Measurements from ENCODE around the gene KRTAP12-4. TPM values are rescaled to one million over a fixed set of nuclear protein-coding genes. Genes with fewer than 3 reads are reported as not detected.
"Not testable (repeated sequence)": the region's sequence is repeated elsewhere in the genome, so short reads cannot be mapped to it uniquely, and the experiment has no call there.

Gene KRTAP12-4
- total RNA-seq, 1 donor from 2014 or later, result not detected

- CTCF ChIA-PET, result no interaction called here
- Mint-ChIP-seq H3K4me1 (no peaks in the 10 kb centered on the region), H3K27me3 (peaks cover 7% of the 10 kb centered on the region), H3K36me3 (ENCODE audit: low read depth) (no peaks in the 10 kb centered on the region), H3K9me3 (peaks cover 18% of the 10 kb centered on the region), H3K4me3 (no peak within 1 kb of the TSS), H3K27ac (no peak within 1 kb of the TSS)
- no peak for DNase-seq
- intact Hi-C loops (cut with micrococcal nuclease), result no loop called here
- no peak for TF ChIP-seq CTCF (IDR thresholded peaks at IDR 0.05)
- ATAC-seq (ENCODE audit: low read depth), result no peak
- POLR2A ChIA-PET, result no interaction called here
These were observed 42.4 kb downstream of the KRTAP12-4 start, which contains the start of gene KRTAP10-8 for GRCh38 chr21:44612029-44612486. KRTAP10-8 (plus strand) TSS chr21:44612079; CDS start chr21:44612101, 22 bp downstream.

- DNase-seq (no peak), ATAC-seq (ENCODE audit: low read depth) (no peak)
- peaks cover 19% of the 10 kb centered on the region for H3K9me3 Mint-ChIP-seq
- no peak overlapping the region for H3K4me3 Mint-ChIP-seq
- H3K27me3 Mint-ChIP-seq, result peaks cover 9% of the 10 kb centered on the region
- ChIA-PET POLR2A (no interaction called here), CTCF (no interaction called here)
- no peaks in the 10 kb centered on the region for H3K36me3 Mint-ChIP-seq (ENCODE audit: low read depth)
- intact Hi-C loops (cut with micrococcal nuclease), result no loop called here
- H3K27ac Mint-ChIP-seq, result no peak overlapping the region
- H3K4me1 Mint-ChIP-seq, result no peaks in the 10 kb centered on the region
- TF ChIP-seq CTCF (IDR thresholded peaks at IDR 0.05), result no peak
These were observed 42.9 kb downstream of the KRTAP12-4 start for GRCh38 chr21:44611551-44611950.

- H3K27ac Mint-ChIP-seq; DNase-seq; intact Hi-C loops (cut with micrococcal nuclease); H3K36me3 Mint-ChIP-seq (ENCODE audit: low read depth); CTCF ChIA-PET; ATAC-seq (ENCODE audit: low read depth); POLR2A ChIA-PET; H3K4me1 Mint-ChIP-seq; H3K4me3 Mint-ChIP-seq: not testable (repeated sequence)
- peaks cover 24% of the 10 kb centered on the region for H3K9me3 Mint-ChIP-seq
- peaks cover 11% of the 10 kb centered on the region for H3K27me3 Mint-ChIP-seq
These were observed 44.2 kb downstream of the KRTAP12-4 start for GRCh38 chr21:44610157-44610843.

- H3K36me3 Mint-ChIP-seq (ENCODE audit: low read depth), result no peaks in the 10 kb centered on the region
- ChIA-PET CTCF (no interaction called here), POLR2A (no interaction called here)
- DNase-seq (no peak), ATAC-seq (ENCODE audit: low read depth) (no peak)
- no peak overlapping the region for H3K27ac Mint-ChIP-seq
- intact Hi-C loops (cut with micrococcal nuclease), result no loop called here
- peaks cover 28% of the 10 kb centered on the region for H3K9me3 Mint-ChIP-seq
- H3K4me3 Mint-ChIP-seq, result no peak overlapping the region
- H3K27me3 Mint-ChIP-seq, result peaks cover 13% of the 10 kb centered on the region
- no peak for TF ChIP-seq CTCF (IDR thresholded peaks at IDR 0.05)
- H3K4me1 Mint-ChIP-seq, result no peaks in the 10 kb centered on the region
These were observed 45.3 kb downstream of the KRTAP12-4 start for GRCh38 chr21:44609193-44609592.

- Mint-ChIP-seq H3K4me3 (no peak overlapping the region), H3K9me3 (peaks cover 28% of the 10 kb centered on the region), H3K27ac (no peak overlapping the region), H3K4me1 (no peaks in the 10 kb centered on the region), H3K36me3 (ENCODE audit: low read depth) (no peaks in the 10 kb centered on the region), H3K27me3 (peaks cover 18% of the 10 kb centered on the region)
- intact Hi-C loops (cut with micrococcal nuclease), result no loop called here
- DNase-seq (no peak), ATAC-seq (ENCODE audit: low read depth) (no peak)
- CTCF ChIA-PET, result no interaction called here
- TF ChIP-seq CTCF (IDR thresholded peaks at IDR 0.05), result no peak
- POLR2A ChIA-PET, result no interaction called here
These were observed 48.0 kb downstream of the KRTAP12-4 start for GRCh38 chr21:44606495-44606894.

Other genes with a start within 250 kb of the KRTAP12-4 start
- gene LRRC3, start 199.1 kb downstream of the KRTAP12-4 start, total RNA-seq, result 0.91 and 1.00 TPM in 2 replicates
- gene KRTAP10-1, start 114.5 kb downstream of the KRTAP12-4 start, total RNA-seq, result not detected in 2 replicates
- not detected in 2 replicates for gene KRTAP10-2, start 103.2 kb downstream of the KRTAP12-4 start, total RNA-seq
- not detected in 2 replicates for gene KRTAP10-3, start 95.9 kb downstream of the KRTAP12-4 start, total RNA-seq
- not detected in 2 replicates for gene KRTAP10-4, start 80.9 kb downstream of the KRTAP12-4 start, total RNA-seq
- gene KRTAP10-5, start 74.1 kb downstream of the KRTAP12-4 start, total RNA-seq, result not detected in 2 replicates
- not detected in 2 replicates for gene KRTAP10-6, start 62.2 kb downstream of the KRTAP12-4 start, total RNA-seq
- not detected in 2 replicates for gene KRTAP10-7, start 54.1 kb downstream of the KRTAP12-4 start, total RNA-seq
- gene KRTAP10-8, start 42.6 kb downstream of the KRTAP12-4 start, total RNA-seq, result not detected in 2 replicates
- gene KRTAP10-9, start 27.6 kb downstream of the KRTAP12-4 start, total RNA-seq, result not detected in 2 replicates
- not detected in 2 replicates for gene KRTAP10-10, start 17.3 kb downstream of the KRTAP12-4 start, total RNA-seq
- gene KRTAP10-11, start 8.2 kb downstream of the KRTAP12-4 start, total RNA-seq, result not detected in 2 replicates
- gene KRTAP12-3, start 3.3 kb upstream of the KRTAP12-4 start, total RNA-seq, result not detected in 2 replicates
- not detected in 2 replicates for gene KRTAP12-2, start 12.3 kb upstream of the KRTAP12-4 start, total RNA-seq
- gene KRTAP12-1, start 27.5 kb upstream of the KRTAP12-4 start, total RNA-seq, result not detected in 2 replicates
- not detected in 2 replicates for gene KRTAP10-12, start 42.5 kb upstream of the KRTAP12-4 start, total RNA-seq
- gene TSPEAR, start 56.9 kb upstream of the KRTAP12-4 start, total RNA-seq, result not detected in 2 replicates
- gene UBE2G2, start 147.2 kb upstream of the KRTAP12-4 start, total RNA-seq, result 102 and 108 TPM in 2 replicates
- gene SUMO3, start 163.4 kb upstream of the KRTAP12-4 start, total RNA-seq, result 63.2 and 66.0 TPM in 2 replicates
- 35.3 and 36.6 TPM in 2 replicates for gene PTTG1IP, start 219.0 kb upstream of the KRTAP12-4 start, total RNA-seq